ENCODE results near the gene AHDC1. TPM values are rescaled to one million over a fixed set of nuclear protein-coding genes. Genes with fewer than 3 reads are reported as not detected.
"Not testable (repeated sequence)": the region's sequence is repeated elsewhere in the genome, so short reads cannot be mapped to it uniquely, and the experiment has no call there.

Gene AHDC1
- total RNA-seq, 1 donor from 2014 or later: 46.6 TPM

DNA sequence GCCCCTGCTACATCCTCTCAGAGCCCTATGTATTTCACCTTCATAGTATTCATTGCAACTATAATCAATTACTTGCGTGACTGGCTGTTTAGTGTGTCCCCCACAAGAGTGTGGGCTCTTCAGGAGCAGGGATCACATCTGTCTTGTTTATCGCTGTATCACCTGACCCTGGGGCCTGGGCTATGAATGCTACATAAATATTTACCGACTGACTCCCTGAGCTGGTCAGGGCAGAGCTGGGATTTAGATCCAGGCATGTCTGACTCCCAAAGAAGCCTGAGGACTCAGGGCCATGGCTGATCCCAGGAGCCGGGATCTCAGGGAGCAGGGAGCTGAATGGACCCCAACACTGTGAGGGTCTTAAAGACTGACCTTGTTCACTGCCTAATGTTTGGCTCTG, 49.7 kb downstream of the AHDC1 start:
- DNase-seq (ENCODE audit: low read depth): no peak

DNA sequence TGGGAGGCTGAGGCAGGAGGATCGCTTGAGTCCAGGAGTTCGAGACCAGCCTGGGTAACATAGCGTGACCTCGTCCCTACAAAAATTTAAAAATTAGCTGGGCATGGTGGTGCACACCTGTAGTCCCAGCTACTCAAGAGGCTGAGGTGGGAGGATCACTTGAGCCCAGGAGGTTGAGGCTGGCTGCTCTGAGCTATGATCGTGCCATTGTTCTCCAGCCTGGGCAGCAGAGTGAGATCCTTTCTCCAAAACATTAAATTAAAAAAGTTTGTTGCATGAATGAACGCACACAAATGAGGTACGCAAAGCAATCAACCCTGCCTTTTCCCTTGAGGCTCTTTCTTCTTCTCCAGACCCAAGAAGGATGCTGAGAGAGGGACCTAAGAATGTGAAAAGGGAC, 50.1 kb downstream of the AHDC1 start:
- not testable (repeated sequence) for DNase-seq (ENCODE audit: low read depth)

- no peak for DNase-seq (ENCODE audit: low read depth)
Measured at GRCh38 chr1:27552911-27553420, 51.0 kb downstream of the AHDC1 start.

DNA sequence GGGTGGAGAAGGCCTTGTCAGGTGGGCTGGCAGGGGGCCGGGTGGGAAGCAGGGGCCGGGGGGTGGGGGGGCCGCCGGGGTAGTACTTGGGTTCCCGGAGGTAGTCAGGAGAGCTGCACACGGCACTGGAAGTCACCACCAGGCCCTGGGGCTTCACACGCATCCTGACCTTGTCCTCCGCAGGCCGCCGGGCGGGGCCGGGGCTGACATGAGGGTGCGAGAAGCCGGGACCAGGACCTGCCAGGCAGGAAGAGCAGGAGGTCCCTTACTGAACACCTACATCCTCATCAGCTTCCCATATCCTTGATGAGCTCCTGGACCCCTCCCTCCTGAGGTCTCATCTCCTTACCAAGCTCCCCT, 52.0 kb downstream of the AHDC1 start:
- DNase-seq (ENCODE audit: low read depth): no peak

DNA sequence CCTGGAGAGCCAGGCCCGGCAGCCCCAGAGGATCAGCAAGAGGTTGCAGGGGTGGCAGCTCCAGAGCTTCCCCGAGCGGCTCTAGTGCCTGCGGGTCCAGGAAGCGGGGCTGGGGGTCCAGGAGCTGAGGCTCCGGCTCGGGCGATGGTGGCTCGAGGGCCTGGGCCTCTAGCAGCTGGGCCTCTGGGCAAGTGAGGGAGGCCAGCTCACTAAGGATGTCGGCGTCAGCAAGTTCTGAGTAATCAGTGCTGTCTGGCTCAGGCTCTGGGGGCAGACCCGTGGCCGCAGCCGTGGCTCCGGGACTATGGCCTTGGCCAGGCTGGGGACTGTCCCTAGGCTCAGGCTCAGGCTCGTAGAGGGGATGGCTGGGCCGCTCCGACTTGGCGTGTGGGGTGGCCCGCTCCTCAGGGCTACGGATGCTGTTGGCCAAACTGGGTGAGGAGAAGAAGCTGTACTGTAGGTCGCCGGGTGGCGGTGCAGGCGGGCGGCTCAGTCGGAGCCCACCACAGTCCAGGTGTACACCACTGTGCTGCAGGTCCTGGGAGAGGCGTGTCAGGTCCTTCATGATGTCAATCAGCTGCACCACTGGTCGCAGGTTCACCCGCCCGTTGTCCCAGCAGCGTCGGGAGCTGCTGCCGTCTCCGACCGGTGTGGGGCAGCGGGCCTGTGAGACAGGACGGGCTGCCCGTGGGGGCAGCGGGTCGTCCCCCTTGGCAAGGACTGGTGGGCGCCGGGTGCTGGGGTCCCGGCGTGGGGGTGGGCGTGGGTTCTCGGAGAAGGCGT, 52.6 kb downstream of the AHDC1 start:
- DNase-seq (ENCODE audit: low read depth): no peak

GRCh38 chr1:27550510-27551169, 53.3 kb downstream of the AHDC1 start:
- no peak for DNase-seq (ENCODE audit: low read depth)

DNA sequence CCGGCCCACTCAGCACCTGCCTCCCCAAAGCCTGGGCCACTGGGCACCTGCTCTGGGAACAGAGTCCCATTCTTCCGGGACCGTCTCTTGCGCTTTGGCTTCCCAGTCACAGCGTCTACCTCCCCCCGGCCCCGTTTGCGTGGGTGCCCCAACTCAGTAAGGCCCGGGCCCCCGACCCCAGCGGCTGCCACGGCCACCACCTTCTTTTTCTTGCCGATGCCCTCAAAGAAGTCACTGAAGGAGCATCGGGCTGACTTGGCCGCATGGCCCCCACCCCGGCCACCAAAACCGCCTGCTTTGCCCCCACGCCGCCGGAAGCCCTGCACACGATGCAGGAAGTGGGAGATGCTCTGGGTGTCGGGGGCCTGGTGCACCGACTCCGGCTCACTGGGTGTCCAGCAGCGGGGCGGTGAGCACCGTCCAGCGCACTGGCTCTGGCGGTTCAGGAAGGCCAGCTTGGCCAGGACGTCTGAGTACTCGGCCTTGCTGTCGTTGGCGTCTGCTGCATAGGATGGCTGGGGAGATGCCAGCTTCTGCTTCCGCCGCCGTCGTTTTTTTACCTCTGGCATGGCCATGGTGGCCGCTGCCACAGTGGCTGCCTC, 54.0 kb downstream of the AHDC1 start:
- no peak for DNase-seq (ENCODE audit: low read depth)

DNA sequence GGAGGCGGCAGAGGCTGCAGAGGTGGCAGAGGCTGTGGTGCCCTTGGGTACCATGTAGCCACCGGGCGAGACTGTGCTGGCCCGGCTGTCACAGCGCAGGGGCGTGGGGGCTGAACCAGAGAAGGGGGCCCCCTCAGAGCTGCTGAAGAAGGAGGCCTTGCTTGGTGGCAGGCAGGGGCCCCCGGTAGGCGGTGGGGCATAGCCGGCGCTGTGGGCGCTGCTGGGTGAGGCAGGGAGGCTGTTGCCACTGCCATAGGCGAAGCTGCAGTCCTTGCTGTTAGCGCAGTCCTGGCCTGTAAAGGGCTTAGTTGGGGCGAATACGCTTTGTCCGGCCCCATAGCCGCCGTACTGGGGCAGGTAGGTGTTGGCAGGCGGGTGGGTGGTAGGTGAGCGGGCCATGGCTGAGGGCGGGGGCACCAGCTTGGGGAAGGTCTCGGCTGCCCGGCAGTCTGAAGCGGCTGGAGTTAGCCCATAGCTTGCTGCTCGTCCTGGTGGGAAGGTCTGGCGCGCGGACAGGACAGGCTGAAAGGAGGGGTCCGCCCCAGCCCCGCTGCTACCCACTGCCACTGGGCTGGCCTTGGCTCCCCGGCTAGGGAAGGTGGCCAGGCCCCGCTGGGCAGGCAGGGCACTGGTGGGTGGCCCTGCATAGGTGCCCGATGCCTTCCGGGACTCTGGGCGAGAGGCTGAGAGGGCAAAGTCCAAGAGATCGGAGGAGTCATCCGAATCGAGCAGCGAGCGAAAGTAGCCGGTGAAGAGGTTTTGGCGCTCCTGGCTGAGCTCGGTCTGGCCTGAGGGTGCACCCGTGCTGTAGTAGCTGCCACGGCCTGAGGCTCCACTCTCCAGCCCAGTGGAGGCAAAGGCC, 54.9 kb downstream of the AHDC1 start:
- no peak for DNase-seq (ENCODE audit: low read depth)

- no peak for DNase-seq (ENCODE audit: low read depth)
Measured at GRCh38 chr1:27548136-27548853, 55.6 kb downstream of the AHDC1 start.

GRCh38 chr1:27547220-27548116, 56.5 kb downstream of the AHDC1 start:
- DNase-seq (ENCODE audit: low read depth): no peak

DNA sequence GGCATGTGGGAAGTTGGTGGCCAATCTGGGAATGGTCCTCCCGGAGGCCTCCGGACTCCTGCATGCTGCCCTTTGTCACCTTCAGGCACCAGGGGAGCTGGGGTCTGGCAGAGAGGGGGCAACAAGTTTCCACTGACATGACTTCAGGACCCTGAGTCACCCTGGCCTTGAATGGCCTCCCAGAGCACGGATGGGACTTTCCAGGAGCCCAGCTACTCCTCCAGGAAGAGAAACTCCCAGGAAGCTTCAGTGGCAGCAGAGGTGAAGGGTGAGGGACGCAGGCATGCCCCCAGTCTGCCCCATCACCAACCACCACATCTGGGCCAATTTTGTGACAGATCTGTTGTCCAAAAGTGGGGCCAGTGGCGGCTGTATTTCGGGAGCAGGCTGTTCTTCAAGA, 58.1 kb downstream of the AHDC1 start:
- DNase-seq (ENCODE audit: low read depth): peak; percentile 32

GRCh38 chr1:27545271-27545670, 58.7 kb downstream of the AHDC1 start:
- DNase-seq (ENCODE audit: low read depth): peak; percentile 83

DNA sequence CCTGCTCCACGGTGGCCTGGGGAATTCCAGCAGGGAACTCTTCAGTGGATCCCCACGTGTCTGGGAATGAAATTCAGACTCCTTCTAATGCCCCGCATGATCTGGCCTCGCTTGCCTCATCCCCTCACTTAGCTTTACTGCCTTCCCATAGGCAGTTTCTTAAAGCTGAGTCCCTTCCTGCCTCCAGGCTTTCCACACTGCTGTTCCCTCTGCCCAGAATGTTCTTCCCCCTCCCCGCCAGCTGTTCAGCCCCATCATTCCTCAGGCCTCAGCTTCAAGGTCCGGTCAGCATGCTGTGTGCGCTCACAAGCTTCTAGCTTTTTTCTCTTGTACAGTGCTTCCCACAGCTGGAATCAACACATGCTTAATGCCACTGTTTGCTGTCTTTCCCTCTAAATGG, 59.1 kb downstream of the AHDC1 start:
- DNase-seq (ENCODE audit: low read depth): peak; percentile 81

GRCh38 chr1:27543284-27543683, 60.7 kb downstream of the AHDC1 start:
- no peak for DNase-seq (ENCODE audit: low read depth)

DNA sequence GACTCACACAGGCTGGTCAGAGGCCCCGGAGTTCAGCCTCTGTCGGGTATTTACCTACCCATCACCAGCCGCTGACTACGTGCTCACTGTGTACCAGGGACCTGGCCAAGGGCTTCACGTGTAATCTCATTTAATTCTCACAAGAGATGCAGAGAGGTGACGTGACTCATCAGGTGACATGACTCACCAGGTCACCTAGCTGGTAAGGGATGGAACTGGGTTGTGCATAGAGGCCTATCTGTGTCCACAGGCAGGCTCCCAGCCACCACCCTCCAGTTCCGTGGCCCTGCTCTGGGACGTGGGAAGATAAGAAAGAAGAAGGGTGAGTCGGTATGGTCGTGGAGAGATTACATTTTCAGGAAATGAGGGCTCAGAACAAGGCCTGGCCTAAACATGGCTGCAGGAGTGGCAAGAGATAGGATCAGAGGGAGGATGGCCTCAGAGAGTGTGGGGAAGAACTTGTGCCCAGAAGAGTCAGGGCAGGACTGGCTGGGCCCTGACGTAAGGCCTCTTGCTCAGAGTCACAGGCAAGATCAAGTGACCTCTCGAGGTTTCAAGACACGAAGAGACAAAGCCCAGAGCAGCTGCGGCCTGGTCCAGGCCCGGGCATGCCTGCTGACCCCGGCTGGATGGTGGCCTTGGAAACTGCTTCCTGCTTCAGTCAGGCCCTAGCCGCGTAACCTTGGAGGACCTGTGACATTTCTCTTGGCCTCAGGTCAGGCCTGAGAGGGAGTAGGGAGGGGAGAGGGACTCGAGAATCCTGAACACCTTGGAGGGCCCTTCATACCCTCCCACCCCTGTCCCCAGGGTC, 61.3 kb downstream of the AHDC1 start:
- peak; percentile 97 for DNase-seq (ENCODE audit: low read depth)

- DNase-seq (ENCODE audit: low read depth): peak; percentile 96
Measured at GRCh38 chr1:27539901-27540861, 63.8 kb downstream of the AHDC1 start.

GRCh38 chr1:27538793-27539192, 65.2 kb downstream of the AHDC1 start:
- DNase-seq (ENCODE audit: low read depth): peak; percentile 95

DNA sequence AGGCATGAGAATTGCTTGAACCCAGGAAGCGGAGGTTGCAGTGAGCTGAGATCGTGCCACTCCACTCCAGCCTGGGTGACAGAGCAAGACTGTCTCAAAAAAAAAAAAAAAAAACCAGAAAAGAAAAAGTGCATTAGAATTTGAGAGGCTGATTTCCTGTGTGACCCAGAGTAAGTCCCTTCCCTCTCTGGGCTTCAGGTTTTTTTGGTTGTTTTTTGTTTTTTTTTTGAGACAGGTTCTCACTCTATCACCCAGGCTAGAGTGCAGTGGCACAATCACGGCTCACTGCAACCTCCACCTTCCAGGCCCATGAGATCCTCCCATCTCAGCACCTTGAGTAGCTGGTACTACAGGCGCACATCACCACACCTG, 65.7 kb downstream of the AHDC1 start:
- DNase-seq (ENCODE audit: low read depth): peak; percentile 15
